GM18858 (cell line): Measurements from ENCODE around the gene LDLRAD4.

Source experiments
- ATAC-seq: cut with Tn5 transposase; IDR thresholded peaks from one replicate; pipeline ENCODE4 v1.9.1; 2021; ENCODE audit not compliant: unreplicated experiment

LDLRAD4 gene

DNA sequence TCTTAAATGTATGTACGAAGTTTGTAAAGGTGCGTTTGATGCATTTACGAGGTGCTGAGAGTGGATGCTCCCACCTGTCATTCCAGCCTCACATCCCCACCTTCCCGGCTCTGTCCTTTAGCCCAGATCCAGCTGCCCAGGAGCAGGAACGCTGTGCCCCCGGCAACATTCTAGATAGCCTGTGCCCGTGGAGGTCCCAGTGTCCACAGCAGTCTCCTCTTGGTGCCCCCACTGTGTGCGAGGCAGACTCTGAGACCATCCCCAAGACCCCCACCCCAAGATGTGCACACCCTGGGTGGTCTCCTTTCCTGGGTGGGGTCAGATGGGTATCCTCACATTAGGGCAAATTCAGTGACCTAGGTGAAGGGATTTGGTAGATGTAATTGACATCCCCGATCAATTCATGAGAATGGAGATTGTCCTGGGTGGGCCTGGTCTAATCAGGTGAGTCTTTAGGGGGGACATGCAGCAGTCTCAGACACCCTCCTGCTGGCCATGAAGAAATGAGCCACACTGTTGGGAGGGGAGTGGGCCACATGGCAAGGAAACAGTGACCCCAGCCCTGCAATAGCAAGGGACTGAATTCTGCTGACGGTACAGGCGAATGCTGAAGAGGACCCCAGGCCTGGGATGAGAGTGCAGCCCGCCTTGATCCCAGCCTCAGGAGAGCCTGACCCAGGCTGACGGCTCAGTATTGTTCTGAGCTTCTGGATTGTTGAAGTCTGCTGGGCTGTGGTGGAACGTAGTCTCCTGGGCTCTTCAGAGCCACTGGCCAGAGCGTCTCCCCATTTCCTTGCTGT lies 304.5 kb downstream of the LDLRAD4 start:
- no peak for ATAC-seq

- no peak for ATAC-seq
These were observed 305.5 kb downstream of the LDLRAD4 start for GRCh38 chr18:13524054-13524453.

GRCh38 chr18:13524811-13525210 lies 306.3 kb downstream of the LDLRAD4 start:
- ATAC-seq: no peak

DNA sequence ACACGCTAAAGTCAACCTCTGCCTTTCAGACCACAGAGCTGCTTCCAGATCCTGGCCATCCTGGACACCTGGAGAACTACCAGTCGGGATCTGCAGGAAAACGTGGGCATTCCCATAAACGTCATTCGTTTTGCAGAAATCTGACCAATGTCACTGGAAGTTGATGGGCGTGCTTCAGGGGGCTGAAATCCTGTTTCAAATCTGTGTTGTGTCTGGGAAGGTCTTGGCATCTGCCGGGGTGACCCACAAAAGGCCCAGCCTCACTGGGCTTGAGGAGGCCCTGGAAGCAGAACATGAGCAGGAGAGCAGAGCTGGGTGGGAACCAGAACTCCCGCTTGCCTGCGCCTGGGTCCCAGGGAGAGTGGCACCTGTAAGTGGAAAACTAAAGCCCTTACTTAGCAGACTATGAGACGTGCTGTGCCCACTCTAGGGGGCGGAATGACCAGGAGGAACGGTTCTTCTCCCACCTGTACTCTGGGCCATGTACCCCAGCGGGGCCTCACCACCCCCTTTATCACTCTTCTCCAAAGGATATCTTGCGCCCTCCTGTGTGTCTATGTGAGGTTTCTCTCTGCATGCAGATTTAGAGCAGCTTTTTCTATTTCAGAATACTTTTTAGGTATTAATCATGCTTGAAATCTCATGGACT lies 306.9 kb downstream of the LDLRAD4 start:
- ATAC-seq: no peak

GRCh38 chr18:13526519-13526918 lies 308.0 kb downstream of the LDLRAD4 start:
- no peak for ATAC-seq

DNA sequence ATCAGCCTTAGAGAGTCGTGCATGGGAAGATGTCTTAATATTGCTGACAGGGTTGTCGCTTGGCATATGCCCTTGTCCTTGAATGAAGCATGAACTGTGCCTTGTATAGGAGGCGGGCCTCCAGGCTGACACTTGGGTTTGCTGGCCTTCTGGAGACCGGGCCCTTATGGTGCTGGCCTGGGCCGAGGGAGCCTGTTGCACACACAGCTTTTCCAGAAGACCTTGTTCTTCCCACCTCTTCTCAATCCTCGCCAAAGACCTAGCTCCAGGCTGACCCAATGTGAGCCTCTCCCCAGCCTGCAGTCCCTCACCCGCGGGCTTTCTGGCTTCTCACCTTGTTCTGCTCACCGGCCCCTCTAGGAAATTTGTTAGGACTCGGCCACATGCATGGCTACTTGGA lies 308.7 kb downstream of the LDLRAD4 start:
- ATAC-seq: no peak

DNA sequence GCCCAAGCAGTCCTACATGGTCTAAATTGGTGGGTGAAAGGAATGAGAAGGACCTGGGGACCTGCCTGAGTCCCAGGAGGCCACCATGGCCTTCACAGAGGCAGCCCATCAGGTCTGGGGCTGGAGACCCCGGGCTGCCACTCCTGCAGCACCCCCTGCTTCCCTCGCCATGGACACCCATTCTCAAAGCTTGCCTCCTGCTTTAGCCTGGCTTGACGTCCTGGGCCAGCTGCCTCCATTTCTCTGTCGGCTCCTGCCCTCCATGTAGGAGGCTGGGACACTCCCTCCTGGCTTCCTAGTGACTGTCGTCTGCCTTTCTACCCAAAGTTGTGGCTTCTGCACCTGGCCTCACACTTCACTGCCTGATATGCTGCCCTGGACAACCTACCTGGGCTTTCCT lies 309.2 kb downstream of the LDLRAD4 start:
- no peak for ATAC-seq

DNA sequence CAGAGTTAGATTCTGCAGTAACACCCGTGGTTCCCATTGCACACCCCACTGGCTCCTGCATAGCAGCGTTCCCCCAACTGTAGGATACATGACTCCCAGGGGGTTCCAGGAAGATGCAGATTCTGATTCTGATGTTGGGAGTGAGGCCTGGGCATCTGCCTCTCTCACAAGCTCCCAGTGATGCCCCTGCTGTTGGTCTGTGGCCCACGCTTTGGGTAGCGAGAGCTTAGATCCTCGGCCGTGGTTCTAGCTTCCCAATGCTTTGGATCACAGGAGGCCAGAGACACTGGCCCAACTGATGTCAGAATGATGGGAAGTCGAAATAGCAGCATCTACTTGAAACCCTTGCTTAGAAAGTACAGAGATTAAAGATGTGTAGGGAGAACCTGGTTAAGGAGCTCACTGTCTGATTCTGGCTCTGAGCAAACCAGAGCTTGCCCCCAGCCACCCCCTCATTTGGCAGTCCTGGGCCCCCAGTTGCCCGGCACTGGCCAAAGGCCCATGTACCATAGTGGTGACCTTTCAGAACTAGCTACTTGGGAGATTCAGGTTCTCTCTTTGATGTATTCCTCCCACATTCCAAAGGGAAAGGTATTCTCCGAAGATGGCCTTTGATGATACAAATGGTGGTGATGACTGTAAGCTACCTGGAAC lies 310.3 kb downstream of the LDLRAD4 start:
- no peak for ATAC-seq

DNA sequence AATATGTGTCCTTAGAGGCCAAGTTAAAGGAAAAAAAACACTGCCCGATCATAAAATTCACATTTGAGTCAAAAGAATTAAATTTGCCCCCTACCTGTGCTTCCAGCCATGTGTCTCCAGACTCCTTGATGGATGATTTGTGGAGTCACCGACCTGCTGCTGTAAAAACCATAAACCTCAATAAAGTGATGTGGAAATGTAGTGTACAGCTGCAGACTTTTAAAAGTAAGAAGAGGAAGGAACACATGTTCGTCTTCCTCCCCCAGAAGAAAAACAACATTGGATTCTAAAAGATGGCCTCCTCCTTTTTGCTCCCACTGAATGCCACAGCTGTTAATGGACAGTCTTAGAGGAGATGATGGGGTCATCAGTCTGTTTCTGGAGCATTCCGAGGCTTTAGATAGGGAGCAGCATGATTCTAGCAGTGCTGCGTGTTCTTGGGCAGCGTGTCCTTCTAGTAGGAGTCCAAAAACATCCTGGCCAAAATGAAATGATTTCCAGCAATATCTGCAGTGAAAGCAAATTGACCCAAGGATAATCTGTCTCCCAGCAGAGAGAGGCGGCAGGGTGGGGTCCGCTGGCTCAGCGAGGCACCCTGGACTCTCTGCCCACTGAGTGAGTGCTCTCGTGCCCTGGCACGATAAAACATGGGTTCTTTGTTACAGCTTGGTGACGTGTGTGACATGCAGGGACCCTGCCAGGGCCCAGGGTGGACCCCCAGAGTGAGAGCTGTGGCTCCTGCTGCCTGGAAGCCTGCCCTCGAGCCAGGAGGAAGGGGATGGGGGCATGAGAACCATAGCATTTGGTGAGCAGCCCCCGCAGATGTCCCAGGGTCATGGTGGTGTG lies 311.7 kb downstream of the LDLRAD4 start:
- ATAC-seq: no peak

GRCh38 chr18:13530879-13531387 lies 312.4 kb downstream of the LDLRAD4 start:
- no peak for ATAC-seq

DNA sequence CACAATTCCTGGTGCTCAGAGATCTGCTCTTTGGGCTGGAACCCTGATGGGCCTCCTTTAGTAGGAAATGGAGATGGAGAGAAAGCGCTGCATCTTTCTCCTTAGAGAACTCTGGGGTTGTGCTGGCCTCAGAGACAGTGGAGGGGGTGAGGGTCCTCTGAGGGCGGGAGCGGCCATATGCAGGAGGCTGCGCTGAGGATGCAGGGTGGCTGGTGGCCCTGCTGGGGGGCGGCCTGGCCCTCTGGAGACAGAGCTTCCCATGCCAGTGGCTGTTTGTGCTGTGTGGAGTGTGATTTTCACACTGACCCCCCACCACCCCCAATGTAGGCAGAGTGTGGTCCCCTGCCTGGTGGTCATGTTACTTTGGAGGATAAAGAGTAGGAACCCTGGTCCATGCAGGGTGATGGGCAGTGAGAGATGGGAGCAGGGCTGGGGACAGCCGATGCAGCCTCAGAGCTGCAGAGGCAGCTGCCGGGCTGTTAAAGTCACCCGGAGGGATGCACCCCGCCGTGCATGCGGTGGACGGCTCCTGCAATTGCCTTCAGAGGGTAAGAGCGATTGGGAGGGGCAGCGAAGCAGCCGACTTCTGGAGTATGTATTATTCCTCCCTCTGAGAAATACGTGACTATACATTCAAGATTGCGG lies 313.2 kb downstream of the LDLRAD4 start:
- ATAC-seq: no peak

- ATAC-seq: no peak
These were observed 314.0 kb downstream of the LDLRAD4 start for GRCh38 chr18:13532406-13533075.

- ATAC-seq: no peak
These were observed 316.1 kb downstream of the LDLRAD4 start for GRCh38 chr18:13534631-13535030.

DNA sequence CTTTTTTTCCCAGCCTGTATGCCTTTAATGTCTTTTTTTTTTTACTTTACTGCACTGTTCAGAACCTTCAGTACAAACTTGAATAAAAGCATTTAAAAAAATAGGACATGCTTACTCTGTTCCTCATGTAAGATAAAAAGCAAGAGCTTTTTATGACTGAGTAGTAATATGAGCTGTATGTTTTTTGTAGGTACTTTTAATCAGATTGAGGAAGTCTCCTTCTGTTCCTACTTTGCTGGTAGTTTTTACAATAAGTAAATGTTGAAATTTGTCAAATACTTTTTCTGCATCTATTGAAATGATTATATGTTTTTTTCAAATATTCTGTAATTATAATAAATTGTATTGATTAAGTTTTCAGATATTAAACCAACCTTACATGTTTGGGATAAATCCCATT lies 318.0 kb downstream of the LDLRAD4 start:
- no peak for ATAC-seq

DNA sequence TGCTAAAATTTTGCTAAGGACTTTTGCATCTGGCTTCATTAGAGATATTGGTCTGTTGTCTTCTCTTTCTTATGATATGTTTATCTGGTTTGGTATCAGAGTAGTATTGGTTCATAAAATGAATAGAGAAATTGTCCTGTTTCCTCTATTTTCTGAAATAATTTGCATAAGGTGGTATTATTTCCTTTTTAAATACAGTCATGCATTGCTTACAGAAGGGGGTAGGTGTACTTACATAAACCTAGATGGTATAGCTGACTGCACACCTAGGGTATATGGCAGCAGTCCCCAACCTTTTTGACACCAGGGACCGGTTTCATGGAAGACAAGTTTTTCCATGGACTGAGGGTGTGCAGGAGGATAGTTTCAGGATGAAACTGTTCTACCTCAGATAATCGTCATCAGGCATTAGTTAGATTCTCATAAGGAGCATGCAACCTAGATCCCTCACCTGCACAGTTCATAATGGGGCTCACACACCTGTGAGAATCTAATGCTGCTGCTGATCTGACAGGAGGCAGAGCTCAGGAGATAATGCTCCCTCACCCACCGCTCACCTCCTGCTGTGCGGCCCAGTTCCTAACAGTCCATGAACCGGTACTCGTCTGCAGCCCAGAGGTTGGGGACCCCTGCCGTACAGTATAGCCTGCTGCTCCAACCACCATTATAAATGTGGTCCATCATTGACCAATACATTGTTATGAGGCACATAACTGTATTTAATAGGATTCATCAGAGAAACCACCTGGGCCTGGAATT lies 318.6 kb downstream of the LDLRAD4 start:
- ATAC-seq: no peak

DNA sequence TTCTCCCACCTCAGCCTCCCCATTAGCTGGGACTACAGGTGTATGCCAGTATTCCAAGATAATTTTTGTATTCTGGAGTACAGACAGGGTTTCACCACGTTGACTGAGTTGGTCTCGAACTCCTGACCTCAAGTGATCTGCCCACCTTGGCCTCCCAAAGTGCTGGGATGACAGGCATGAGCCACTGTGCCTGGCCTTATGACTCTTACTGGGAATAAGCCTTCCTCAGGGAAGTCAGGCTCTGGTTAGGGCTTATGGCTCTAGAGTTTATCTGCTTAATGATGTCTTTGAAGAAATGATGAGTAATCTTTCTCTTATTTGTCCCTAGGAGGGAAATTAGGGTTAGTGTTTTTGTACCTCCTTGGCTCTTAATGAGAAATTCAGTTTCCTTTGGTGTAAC lies 320.1 kb downstream of the LDLRAD4 start:
- ATAC-seq: no peak

- no peak for ATAC-seq
These were observed 320.5 kb downstream of the LDLRAD4 start for GRCh38 chr18:13539050-13539449.

- ATAC-seq: no peak
These were observed 321.4 kb downstream of the LDLRAD4 start for GRCh38 chr18:13539843-13540476.
